ENCODE data around the gene PCDHGB1.
"Not testable (repeated sequence)": the region's sequence is repeated elsewhere in the genome, so short reads cannot be mapped to it uniquely, and the experiment has no call there.

Gene PCDHGB1

DNA sequence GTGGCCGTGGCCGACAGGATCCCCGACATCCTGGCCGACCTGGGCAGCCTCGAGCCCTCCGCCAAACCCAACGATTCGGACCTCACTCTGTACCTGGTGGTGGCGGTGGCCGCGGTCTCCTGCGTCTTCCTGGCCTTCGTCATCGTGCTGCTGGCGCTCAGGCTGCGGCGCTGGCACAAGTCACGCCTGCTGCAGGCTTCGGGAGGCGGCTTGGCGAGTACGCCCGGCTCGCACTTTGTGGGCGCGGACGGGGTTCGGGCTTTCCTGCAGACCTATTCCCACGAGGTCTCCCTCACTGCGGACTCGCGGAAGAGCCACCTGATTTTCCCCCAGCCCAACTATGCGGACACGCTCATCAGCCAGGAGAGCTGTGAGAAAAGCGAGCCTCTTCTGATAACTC, 3.9 kb upstream of the PCDHGB1 start:
- not testable (repeated sequence) for DNase-seq (ENCODE audit: low read depth in 2 of 2)

DNA sequence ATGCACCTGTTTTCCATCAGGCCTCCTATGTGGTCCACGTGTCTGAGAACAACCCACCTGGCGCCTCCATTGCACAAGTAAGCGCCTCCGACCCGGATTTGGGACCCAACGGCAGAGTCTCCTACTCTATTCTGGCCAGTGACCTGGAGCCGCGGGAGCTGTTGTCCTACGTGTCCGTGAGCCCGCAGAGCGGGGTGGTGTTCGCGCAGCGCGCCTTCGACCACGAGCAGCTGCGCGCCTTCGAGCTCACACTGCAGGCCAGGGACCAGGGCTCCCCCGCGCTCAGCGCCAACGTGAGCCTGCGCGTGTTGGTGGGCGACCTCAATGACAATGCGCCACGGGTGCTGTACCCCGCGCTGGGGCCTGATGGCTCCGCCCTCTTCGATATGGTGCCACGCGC, 1.7 kb downstream of the PCDHGB1 start:
- no peak for DNase-seq (ENCODE audit: low read depth in 2 of 2)

DNA sequence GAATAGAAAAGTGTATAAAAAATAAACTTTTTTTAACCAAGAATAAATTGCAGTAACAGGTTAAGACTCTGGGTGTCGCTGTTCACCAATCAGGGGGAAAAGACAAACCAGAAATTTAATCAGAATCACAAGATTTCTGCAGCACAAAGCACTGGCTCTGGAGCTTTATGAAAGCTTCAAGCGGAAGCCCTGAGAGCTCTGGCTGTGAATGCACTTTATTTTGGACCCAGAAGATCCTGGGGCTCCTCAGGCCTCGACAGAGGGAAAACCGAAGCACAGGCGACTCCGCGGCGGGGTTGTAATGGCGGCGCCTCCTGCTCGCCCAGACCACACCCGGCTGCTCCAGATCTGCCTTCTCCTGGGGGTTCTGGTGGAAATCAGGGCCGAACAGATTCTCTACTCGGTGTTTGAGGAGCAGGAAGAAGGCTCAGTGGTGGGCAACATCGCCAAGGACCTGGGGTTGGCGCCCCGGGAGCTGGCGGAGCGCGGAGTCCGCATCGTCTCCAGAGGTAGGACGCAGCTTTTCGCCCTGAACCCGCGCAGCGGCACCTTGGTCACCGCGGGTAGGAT, 5.1 kb downstream of the PCDHGB1 start, which contains the start of gene PCDHGA4:
Gene PCDHGA4, plus strand, starts transcription at position 122 of the 570 bp plus-strand sequence. Its CDS starts 87 bp downstream, at position 209.
- no peak for DNase-seq (ENCODE audit: low read depth in 2 of 2)

DNA sequence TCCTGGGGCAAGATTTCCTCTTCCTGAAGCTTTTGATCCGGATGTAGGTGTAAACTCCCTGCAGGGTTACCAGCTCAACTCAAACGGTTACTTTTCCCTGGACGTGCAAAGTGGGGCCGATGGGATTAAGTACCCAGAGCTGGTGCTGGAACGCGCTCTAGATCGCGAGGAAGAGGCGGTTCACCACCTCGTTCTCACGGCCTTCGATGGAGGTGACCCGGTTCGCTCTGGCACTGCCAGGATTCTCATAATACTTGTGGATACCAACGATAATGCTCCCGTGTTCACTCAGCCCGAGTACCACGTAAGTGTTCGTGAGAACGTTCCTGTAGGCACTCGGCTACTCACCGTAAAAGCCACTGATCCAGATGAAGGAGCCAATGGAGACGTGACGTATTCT, 5.7 kb downstream of the PCDHGB1 start:
- DNase-seq (ENCODE audit: low read depth in 2 of 2), result no peak

DNA sequence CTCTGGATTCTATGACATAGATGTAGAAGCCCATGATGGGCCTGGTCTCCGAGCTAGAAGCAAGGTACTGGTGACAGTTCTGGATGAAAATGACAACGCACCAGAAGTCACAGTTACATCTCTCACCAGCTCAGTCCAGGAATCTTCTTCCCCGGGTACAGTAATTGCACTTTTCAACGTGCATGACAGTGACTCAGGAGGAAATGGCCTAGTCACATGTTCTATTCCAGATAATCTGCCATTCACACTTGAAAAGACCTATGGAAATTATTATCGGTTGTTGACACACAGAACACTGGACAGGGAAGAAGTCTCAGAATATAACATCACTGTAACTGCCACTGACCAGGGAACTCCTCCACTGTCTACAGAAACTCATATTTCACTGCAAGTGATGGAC, 6.2 kb downstream of the PCDHGB1 start:
- no peak for DNase-seq (ENCODE audit: low read depth in 2 of 2)

DNA sequence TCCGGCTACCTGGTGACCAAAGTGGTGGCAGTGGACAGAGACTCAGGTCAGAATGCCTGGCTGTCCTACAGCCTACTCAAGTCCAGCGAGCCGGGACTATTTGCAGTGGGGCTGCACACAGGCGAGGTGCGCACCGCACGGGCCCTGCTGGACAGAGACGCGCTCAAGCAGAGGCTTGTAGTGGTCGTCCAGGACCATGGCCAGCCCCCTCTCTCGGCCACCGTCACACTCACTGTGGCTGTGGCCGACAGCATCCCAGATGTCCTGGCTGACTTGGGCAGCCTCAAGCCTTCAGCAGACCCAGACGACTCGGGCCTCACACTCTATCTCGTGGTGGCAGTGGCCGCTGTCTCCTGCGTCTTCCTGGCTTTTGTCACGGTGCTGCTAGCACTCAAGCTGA, 7.1 kb downstream of the PCDHGB1 start:
- no peak for DNase-seq (ENCODE audit: low read depth in 2 of 2)

DNA sequence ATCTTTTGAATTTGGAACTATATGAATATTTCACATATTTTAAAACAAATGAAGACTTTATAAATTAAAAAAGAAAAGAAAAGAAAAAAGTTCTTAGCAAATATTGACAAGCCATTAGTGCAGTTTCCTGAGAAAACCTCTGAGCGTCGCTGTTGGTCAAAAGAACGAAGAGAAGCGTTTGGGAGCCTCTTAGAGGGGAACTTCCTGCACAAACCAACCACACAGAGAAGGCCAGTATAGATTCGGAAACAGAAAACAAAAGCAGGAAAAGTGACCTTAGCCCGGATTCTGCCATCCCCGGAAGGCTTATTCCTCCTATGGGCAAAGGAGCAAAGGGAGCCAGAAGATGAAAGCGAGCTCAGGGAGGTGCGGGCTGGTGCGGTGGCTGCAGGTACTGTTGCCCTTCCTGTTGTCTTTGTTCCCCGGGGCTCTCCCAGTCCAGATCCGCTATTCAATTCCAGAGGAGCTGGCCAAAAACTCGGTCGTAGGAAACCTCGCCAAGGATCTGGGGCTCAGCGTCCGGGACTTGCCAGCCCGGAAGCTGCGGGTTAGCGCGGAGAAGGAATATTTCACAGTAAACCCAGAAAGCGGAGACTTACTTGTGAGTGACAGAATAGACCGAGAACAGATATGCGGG, 10.0 kb downstream of the PCDHGB1 start, which contains the start of gene PCDHGB2:
Gene PCDHGB2, plus strand, starts transcription at position 205 of the 637 bp plus-strand sequence. Its CDS starts 142 bp downstream, at position 347.
- DNase-seq (ENCODE audit: low read depth in 2 of 2), result no peak

DNA sequence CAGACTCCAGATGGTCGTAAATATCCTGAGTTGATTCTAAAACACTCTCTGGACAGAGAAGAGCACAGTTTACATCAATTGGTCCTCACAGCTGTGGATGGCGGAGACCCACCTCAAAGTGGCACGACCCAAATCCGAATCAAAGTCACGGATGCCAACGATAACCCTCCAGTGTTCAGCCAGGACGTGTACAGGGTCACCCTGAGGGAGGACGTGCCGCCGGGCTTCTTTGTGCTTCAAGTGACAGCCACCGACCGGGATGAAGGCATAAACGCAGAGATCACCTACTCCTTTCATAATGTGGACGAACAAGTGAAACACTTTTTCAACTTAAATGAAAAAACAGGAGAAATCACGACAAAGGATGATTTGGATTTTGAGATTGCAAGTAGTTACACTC, 10.8 kb downstream of the PCDHGB1 start:
- no peak for DNase-seq (ENCODE audit: low read depth in 2 of 2)

DNA sequence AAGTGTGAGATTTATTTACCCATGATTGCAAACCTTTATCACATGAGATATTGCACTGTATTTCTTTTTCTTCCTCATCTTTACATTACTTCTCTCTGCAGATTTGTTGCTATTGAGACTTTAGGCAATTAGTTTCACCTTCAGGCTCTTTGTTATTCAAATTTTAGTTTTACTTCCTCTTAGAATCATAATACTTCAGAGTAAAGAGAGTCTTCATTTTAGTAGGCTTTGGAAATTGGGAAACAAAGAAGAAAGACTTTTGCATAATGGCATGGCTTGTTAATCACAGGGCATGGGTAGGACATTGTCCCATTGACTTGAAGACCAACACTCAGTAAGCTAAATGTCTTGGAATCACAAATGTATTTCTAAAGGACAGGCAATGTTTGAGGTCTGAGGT, 12.8 kb downstream of the PCDHGB1 start:
- DNase-seq (ENCODE audit: low read depth in 2 of 2), result no peak

DNA sequence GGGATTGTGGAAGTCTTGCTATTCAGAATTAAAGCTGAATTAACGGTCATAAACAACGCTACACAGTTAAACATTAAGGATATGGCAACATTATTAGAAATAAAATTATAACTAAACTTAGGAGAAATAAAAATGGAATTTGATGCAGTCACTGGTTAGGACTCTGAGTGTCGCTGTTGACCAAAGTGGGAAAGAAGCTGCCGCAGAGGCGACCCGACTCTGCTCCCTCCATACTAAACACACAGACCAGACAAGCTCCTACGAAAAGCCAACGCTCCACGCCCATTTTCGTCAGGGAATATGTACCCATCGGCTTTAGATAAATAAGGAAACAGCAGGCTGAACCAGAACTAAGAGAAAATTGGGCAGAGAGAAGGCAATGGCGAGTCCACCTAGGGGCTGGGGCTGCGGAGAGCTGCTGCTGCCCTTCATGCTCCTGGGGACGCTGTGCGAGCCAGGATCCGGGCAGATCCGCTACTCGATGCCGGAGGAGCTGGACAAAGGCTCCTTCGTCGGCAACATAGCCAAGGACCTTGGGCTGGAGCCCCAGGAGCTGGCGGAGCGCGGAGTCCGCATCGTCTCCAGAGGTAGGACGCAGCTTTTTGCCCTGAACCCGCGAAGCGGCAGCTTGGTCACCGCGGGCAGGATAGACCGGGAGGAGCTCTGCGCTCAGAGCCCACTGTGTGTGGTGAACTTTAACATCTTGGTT, 14.2 kb downstream of the PCDHGB1 start, which contains the start of gene PCDHGA5:
Gene PCDHGA5, plus strand, starts transcription at position 211 of the 709 bp plus-strand sequence. Its CDS starts 169 bp downstream, at position 380.
- DNase-seq (ENCODE audit: low read depth in 2 of 2), result no peak

DNA sequence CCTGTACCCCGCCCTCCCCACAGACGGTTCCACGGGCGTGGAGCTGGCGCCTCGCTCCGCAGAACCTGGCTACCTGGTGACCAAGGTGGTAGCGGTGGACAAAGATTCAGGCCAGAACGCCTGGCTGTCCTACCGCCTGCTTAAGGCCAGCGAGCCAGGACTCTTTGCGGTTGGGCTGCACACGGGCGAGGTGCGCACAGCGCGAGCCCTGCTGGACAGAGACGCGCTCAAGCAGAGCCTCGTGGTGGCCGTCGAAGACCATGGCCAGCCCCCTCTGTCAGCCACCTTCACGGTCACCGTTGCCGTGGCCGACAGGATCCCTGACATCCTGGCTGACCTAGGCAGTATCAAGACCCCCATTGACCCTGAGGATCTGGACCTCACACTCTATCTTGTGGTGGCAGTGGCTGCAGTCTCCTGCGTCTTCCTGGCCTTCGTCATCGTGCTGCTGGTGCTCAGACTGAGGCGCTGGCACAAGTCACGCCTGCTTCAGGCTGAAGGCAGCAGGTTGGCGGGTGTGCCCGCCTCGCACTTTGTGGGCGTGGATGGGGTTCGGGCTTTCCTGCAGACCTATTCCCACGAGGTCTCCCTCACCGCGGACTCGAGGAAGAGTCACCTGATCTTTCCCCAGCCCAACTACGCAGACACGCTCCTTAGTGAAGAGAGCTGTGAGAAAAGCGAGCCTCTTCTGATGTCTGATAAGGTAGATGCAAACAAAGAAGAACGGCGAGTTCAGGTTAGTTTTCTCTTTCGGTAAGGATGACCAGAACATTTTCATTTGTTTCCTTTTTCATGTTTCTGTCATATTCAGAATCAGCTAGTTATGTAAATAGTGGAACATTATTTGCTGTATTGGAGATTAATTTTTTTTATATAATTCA, 16.4 kb downstream of the PCDHGB1 start:
- no peak for DNase-seq (ENCODE audit: low read depth in 2 of 2)

DNA sequence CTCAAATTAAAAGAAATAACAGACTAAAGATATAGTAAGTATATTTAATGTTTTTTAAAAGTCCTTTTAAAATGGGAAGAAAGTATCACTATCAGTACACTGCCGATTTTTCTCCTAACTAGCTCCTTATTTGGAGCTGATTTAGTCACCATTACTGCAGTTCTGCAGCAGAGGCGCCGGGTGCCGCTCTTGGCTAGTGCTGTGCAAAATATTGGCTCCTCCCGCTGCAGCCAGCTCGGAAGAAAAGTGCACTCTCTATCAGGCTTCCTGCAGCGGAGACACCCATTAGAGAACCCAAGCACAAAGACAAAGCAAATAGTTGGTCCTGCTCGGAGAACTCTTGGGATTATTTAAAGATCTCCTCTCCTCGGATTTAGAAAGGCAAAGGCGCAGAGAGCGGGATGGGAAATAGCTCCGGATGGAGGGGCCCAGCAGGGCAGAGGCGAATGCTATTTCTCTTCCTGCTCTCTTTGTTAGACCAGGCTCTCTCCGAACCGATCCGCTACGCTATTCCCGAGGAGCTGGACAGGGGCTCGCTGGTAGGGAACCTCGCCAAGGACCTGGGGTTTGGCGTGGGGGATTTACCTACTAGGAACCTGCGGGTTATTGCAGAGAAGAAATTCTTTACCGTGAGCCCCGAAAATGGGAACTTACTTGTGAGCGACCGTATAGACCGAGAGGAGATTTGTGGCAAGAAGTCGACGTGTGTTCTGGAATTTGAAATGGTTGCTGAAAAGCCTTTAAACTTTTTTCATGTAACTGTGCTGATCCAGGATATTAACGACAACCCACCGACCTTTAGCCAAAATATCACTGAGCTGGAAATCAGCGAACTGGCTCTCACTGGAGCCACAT, 20.3 kb downstream of the PCDHGB1 start, which contains the start of gene PCDHGB3:
Gene PCDHGB3, plus strand, starts transcription at position 249 of the 855 bp plus-strand sequence. Its CDS starts 153 bp downstream, at position 402.
- no peak for DNase-seq (ENCODE audit: low read depth in 2 of 2)

DNA sequence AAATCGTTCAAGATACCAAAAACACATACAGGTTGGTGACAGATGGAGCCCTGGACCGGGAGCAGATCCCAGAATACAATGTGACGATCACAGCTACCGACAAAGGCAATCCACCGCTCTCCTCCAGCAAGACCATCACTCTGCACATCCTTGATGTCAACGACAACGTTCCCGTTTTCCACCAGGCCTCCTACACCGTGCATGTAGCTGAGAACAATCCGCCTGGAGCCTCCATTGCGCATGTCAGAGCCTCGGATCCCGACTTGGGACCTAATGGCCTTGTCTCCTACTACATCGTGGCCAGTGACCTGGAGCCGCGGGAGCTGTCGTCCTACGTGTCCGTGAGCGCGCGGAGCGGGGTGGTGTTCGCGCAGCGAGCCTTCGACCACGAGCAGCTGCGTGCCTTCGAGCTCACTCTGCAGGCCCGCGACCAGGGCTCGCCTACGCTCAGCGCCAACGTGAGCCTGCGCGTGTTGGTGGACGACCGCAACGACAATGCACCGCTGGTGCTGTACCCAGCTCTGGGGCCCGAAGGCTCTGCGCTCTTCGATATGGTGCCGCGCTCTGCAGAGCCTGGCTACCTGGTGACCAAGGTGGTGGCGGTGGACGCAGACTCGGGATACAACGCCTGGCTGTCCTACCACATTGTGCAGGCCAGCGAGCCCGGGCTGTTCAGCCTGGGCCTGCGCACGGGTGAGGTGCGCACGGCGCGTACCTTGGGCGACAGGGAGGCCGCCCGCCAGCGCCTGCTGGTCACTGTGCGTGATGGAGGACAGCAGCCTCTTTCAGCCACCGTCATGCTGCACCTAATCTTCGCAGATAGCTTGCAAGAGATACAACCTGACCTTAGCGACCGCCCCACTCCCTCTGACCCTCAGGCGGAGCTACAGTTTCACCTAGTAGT, 21.9 kb downstream of the PCDHGB1 start:
- DNase-seq (ENCODE audit: low read depth in 2 of 2), result no peak

DNA sequence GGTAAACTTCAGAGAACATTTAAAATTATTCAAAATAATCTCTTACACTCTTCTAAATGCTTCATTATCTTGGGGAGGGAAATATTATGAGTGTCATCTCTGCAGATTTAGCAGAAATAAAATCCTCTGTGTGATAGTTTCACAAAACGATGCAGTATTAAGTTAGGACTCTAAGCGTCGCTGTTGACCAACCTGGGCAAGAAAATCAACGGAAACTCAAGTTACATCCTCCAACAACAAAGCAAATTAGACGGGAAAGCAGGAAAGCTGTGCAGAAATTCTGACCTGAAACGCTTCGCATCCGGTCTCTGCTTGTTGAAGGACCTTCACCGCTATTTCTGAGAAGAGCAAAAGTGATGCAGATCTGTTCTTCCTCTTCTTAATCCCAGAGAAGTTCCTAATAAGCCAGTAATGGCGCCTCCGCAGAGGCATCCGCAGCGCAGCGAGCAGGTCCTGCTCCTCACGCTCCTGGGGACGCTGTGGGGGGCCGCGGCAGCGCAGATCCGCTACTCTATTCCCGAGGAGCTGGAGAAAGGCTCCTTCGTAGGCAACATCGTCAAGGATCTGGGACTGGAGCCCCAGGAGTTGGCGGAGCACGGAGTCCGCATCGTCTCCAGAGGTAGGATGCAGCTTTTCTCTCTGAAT, 23.9 kb downstream of the PCDHGB1 start, which contains the start of gene PCDHGA6:
Gene PCDHGA6, plus strand, starts transcription at position 219 of the 645 bp plus-strand sequence. Its CDS starts 193 bp downstream, at position 412.
- DNase-seq (ENCODE audit: low read depth in 2 of 2), result no peak

DNA sequence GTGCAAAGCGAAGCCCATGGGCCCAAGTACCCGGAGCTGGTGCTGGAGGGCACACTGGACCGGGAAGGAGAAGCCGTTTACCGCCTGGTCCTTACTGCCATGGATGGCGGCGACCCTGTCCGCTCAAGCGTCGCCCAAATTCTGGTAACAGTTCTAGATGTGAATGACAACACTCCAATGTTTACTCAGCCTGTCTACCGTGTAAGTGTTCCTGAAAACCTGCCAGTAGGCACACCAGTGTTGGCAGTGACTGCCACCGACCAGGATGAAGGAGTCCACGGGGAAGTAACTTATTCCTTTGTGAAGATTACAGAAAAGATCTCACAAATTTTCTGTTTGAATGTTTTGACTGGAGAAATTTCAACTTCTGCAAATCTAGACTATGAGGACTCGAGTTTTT, 24.7 kb downstream of the PCDHGB1 start:
- DNase-seq (ENCODE audit: low read depth in 2 of 2), result no peak

DNA sequence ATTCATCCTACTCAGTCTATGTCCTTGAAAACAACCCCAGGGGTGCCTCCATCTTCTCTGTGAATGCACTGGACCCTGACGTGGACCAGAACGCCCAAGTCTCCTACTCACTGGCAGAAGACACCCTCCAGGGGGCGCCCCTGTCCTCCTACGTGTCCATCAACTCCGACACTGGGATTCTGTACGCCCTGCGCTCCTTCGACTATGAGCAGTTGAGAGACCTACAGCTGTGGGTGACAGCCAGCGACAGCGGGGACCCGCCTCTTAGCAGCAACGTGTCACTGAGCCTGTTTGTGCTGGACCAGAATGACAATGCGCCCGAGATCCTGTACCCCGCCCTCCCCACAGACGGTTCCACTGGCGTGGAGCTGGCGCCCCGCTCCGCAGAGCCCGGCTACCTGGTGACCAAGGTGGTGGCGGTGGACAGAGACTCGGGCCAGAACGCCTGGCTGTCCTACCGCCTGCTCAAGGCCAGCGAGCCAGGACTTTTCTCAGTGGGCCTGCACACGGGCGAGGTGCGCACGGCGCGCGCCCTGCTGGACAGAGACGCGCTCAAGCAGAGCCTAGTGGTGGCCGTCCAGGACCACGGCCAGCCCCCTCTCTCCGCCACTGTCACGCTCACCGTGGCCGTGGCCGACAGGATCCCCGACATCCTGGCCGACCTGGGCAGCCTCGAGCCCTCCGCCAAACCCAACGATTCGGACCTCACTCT, 25.7 kb downstream of the PCDHGB1 start:
- DNase-seq (ENCODE audit: low read depth in 2 of 2), result not testable (repeated sequence)

DNA sequence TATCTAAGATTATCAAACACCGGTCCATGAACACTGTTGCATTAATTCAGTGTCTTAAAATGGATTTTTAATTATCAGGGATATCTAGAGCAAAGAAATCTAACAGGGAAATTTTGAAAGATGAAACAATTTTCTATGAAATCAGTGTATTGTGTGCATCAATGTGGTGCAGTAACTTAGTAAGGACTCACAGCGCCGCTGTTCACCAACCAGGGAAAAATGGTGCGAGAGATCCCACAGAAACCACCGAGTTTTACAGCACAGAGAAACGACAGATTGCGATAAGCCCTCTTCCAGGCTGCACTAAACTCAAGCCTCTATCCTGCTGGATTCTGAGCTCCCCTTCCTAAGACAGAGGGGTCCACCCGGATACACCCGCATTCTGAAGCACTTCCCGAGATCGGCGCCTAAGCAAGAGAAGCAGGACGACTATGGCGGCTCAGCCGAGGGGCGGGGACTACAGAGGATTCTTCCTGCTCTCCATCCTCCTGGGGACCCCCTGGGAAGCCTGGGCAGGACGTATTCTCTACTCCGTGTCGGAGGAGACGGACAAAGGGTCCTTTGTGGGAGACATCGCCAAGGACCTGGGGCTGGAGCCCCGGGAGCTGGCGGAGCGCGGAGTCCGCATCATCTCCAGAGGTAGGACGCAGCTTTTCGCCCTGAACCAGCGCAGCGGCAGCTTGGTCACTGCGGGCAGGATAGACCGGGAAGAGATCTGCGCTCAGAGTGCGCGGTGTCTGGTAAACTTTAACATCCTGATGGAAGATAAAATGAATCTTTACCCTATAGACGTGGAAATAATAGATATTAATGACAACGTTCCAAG, 32.8 kb downstream of the PCDHGB1 start, which contains the start of gene PCDHGA7:
Gene PCDHGA7, plus strand, starts transcription at position 274 of the 826 bp plus-strand sequence. Its CDS starts 158 bp downstream, at position 432.
- DNase-seq (ENCODE audit: low read depth in 2 of 2), result no peak
